ENCODE measurements around the gene MMAA.

GRCh38 chr4:145614233-145614610 lies 5.0 kb upstream of the MMAA start:
- TF ChIP-seq CTCF (IDR thresholded peaks at IDR 0.05; ENCODE audit: poor library complexity, severe bottlenecking) (no peak), POLR2AphosphoS5 (IDR thresholded peaks at IDR 0.05) (no peak), REST (IDR thresholded peaks at IDR 0.05; ENCODE audit: borderline replicate concordance) (no peak), EZH2 (IDR thresholded peaks at IDR 0.05; ENCODE audit: borderline replicate concordance, insufficient read depth, low read length, poor library complexity, severe bottlenecking) (no peak)

All from neural cell (in vitro differentiated cells).